ENCODE measurements around the gene SIRPB2.

The SIRPB2 gene

DNA sequence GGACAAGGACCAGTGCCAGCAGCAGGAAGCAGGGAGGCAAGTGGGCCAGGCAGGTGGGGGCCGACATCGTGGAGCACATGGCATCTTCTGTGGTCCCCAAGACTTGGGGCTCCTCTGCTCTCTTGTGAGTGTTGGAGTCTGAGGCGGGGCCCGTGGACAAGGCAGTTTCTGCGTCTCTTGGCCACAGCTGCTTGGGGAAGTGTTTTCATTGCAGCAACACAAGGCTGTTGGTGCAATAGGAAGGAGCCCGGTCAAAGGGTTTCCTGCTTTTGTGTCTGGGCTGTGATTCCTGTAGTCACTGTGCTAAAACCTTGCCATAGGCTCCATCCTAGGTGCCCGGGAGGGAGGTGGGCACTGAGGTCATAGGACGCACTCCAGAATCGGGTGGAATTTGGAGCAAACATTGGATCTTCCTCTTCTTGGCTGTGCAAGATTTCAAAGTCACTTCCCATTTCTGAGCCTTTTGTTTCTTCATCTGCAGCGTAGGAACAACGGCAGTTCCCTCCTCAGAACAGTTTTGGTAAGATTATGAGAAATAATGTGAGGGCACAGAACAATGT lies at the start of gene SIRPB2:
Gene SIRPB2, minus strand, starts transcription at position 140 of the 560 bp plus-strand sequence. Its CDS starts 61 bp downstream, at position 79.
- no peak for DNase-seq

DNA sequence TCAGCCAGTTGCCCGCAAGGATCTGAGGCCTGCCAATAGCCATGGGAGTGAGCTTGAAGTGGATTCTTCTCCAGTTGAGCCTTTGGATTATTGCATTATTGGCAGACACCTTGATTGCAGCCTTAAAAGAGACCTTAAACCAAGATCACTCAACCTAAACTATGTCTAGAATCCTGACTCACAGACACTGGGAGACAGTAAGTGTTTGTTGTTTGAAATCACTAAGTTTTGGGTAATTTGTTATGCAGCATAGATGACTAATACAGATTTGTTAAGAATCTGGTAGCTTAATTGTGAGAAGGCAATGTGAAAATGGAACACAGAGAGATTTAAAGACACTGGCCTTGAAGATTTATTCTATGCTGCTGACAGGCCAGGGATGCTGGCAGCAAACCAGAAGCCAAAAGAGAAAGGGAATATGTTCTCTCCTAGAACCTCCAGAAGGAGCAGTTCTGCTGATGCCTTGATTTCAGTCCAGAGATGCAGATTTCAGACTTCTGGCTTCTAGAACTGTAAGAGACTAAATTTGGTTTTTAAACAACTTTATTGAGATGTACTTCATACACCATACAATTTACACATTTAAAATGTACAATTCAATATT lies 48.7 kb upstream of the SIRPB2 start:
- DNase-seq, result no peak

DNA sequence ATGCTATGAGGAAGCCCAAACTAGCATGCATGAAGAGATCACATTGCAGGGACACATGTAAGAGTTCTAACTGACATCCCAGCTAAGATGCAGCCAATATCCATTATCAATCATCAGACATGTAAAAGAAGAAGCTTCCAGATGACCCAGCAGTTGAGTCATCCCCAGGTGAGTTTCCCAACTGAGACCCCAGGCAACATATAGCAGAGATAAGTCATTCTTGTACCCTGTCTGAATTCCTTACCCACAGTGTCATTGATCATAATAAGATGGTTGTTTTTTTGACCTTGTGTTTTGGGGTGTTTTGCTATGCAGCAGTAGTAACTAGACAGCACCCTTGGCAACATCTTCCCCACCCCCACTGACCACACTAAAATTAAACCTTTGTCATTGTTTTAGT lies 47.4 kb upstream of the SIRPB2 start:
- DNase-seq, result no peak

DNA sequence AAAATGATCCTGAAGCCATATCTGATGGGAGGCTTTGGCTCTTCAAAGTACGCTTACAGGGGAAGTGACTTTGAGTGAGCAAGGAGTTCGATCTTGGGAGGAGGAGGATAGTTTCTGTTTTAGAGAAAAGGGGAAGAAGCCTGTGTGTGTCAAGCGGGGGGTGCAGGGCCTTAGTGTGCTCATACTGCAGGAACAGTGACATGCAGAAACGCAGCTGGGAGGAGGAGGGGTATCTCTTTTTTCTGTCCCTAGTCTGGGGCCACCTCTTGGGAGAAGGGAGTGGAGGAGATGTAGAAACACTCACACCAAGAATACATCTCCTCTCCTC lies 46.5 kb upstream of the SIRPB2 start:
- no peak for DNase-seq

DNA sequence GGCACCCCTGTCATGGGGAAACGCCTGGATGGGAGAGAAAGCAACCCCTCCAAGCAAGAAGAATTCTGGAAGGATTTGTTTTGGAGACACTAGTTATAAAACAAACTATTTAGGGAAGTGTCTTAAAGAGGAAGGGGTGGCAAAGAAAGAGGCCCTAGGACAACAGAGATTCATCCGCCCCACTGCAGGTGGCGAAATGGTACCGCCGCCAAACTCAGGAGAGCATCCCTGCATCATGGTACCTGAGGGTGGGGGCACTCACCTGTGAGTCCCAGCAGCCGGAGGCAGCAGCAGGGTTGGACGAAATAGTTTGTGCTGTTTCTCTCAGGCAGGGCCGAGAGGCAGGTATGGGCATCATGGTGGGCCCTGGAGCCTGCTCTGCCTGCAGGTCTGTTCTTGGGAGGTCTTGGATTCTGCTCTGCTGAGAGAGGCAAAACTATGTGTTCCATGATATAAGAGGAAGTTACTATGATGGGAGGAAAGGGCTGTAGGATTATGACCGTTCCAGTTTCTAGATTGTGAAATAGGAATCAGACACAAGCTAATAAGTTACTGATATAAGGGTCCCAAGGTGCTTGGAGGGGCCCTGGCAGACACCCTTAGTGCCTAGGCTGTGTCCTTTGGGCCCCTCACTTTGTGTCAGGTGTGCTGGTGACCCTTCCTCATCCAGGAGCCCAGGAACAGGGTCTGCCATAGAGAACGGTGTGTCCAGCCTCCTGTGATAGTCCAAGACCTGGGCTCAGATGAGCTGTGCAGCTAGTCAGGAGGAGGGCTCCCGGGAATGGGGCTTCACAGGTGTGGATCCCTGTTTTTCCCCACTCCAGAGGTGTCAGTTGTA lies 45.9 kb upstream of the SIRPB2 start:
- DNase-seq, result no peak

DNA sequence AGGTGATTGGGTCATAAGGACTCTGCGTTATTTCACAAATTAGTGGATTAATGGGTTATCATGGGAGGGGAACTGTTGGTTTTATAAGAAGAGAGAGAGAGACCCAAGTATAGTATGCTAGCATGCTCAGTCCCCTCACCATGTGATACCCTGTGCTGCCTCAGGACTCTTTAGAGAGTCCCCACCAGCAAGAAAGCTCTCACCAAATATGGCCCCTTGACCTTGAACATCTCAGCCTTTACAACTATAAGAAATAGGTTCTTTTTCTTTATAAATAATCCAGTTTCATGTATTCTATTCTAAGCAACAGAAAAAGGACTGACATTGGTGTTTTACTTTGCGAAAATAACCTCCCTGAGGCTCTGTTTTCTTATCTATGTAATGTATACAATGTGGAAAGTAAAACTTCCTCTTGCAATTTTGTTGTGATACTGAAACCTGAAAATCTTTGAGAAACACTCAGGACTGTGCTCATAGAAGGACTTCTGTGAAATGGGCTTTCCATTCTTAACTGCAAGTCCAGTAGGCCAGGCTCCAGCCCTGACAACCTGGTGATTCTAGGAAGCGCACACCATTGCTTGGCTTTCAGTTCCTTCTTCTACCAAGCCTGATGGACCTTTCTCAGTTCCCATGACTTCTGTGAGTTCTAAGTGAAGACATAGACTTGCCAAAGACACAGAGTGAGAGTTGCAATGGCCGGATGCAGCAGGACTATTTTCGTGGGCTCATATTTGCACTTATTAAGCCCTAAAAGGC lies 44.4 kb upstream of the SIRPB2 start:
- DNase-seq, result no peak

DNA sequence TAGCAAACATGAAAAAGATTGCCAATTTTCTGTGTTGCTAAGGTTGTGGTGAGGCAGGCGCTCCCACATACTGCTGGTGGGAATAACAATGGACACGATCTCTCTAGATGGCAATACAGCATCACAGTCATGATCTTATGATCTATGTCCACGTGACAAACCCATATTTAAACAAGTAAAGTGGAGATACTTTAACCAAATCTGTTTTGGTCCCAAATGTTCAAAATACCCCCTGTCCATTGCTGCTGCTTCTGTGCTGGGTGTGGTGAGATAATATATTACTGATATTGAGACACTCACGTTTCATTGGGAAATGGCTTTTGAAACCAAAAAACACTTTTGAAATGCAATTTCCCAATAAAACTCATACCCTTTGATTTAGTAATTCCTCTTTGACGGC lies 43.3 kb upstream of the SIRPB2 start:
- DNase-seq, result no peak

DNA sequence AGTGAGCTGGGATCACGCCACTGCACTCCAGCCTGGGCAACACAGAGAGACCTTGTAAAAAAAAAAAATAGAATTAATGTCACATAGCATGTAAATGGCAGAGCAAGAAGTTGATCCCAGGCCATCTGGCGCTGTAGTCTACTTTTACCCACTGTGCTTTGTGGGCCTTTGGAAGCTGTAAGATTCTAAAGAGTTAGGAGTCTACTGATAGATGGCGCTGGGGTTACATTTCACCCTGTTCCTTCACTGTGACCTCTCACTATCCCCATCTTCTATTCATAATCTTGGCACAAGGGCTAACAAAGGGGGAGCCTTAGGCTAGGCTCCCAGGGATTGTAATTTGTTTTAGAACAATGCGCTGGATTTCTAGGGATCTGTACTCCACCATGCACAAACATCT lies 41.8 kb upstream of the SIRPB2 start:
- no peak for DNase-seq

DNA sequence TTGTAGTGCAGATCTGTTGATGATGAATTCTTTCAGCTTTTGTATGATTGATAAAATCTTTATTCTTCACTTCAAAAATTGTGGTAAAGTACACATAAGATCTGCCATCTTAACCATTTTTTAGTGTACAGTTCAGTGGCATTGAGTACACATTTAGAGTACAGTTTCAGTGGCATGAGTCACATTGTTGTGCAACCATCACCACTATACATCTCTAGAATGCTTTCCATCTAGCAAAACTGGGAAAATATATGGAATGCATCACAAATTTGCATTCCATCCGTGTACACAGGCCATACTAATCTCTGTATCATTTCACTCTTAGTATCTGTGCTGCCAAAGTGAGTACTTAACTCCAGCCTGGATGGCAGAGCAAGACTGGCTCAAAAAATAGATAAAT lies 37.6 kb upstream of the SIRPB2 start:
- DNase-seq, result no peak

DNA sequence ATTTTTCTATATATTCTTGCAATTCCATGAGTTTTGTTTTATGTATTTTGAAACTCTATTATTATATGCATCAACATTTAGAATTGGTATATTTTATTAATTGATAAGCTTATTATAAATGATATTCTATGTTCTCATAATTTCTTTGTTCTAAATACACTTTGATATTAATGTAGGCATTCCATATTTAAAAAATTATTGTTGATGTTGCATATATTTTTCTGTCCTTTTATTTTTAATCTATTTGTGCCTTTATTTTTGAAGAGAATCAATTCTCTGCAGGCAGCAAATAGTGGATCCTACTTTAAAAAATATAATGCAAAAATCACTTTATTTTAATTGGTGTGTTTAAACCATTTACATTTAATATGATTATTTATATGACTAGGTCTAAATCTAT lies 36.7 kb upstream of the SIRPB2 start:
- DNase-seq, result no peak

DNA sequence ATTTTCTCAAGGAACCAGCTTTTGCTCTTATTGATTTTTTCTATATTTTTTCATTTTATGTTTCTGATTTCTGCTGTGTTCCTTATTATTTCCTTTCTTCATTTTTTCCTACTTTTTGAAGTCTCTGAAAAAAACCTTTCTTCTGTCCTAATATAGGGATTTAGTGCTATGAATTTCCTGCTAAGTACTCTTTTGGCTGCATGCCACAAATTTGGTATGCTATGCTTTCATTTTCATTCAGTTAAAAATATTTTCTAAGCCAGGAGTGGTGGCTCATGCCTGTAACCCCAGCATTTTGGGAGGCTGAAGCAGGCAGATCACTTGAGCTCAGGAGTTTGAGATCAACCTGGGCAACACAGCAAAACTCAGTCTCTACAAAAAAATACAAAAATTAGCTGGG lies 35.7 kb upstream of the SIRPB2 start:
- no peak for DNase-seq

DNA sequence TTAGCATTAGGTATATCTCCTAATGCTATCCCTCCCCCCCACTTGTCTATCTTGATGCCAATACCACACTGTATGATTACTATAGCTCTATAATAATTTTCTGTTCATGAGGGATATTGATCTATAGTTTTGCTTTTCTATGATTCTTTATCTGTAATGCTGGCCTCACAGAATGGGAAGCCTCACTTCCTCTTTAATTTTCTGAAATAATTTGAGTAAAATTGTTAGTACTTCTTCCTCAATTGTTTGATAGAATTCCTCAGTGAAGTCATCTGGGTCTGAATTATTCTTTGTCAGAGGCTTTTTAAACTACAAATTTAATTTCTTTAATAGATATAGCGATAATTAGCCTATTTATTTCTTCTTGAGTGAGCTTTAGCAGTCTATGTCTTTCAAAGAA lies 35.1 kb upstream of the SIRPB2 start:
- no peak for DNase-seq

DNA sequence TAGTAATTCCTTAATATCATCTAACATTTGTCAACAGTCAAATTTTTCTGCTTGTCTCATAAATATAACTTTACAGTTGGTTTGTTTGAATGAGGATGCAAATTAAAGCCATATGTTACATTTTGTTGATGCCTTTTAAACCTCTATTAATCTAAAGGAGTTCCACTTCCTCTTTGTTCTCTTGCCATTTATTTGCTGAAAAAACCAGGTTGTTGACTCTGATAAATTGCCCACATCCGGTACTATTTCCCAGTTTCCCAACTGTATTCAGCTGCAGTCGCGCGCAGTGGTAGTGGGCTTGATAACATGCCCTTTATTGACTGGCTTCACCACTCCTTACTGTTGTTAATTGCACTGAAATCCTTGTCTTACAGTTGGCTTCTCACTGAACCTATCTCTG lies 32.8 kb upstream of the SIRPB2 start:
- no peak for DNase-seq

DNA sequence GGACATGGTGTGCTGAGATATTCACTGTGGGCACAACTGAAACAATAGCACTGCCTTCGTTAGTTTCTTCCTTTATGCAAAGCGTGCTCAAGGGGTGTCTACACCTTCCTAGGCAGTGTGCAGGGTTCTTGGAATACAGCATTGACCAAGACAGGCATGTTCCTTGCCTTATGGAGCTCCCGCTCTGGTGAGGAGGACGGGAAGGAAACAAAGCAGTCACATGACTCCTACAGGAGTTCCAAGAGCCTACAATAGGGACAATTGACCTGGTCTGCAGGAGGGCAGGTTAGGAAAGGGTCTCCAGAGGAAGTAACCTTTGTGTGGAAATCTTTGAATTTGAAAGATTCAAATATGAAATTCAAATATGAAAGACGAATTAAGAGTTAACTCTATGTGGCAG lies 25.8 kb upstream of the SIRPB2 start:
- no peak for DNase-seq

DNA sequence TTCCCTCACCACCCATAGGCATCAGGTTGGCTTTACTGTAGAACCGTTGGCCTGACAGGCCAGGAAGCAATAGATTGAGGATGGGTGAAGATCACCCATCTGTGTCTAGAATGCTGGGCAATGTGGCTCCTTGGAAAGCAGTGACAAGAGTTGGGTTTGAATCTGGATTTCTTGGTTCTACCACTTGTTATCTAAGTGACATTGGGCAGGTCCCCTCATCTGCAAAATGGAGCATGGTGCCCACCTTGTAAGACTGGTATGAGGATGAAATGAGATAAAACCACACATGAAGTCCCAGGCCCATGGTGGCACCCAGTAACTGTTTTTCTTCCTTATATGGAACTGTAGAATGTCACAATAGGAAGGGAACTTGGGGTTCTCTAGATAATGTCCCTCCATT lies 22.6 kb upstream of the SIRPB2 start:
- no peak for DNase-seq

DNA sequence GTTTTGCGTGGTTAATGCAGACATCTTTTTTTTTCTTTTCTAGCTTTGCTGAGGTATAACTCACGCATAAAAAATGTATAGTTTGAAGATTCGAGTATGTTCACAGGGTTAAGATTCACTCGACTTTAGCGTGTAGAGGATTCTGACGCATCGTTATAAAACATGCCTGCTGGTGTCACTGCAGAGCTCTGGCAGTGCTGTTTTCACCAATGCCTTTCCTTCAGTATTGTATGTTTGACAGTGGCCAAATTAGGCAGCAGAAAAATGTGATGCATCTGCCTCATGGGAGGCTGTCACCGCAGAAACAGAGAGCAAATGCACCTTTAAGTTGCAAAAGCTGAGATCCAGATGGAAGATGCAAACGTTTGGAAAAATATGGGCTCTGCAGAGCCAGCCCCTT lies 18.0 kb upstream of the SIRPB2 start:
- no peak for DNase-seq

DNA sequence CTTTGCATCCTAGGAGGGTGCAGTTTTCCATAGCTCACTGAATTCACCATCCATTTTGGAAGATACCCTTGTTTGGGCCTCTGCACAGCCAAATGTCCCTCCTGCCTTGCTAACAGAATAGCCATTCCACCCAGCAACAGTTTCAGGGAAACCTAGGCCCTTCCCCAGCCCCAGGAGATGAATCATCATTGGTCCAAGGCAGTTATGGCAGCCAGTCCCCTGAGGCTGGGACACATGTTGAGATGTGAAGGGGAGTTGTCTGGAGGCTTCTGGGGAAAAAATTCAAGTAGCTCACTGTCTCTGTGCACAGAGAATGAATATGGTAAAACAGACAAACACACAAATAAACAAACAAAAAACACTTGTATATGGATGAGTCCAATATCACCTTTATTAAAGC lies 17.4 kb upstream of the SIRPB2 start:
- DNase-seq, result no peak

DNA sequence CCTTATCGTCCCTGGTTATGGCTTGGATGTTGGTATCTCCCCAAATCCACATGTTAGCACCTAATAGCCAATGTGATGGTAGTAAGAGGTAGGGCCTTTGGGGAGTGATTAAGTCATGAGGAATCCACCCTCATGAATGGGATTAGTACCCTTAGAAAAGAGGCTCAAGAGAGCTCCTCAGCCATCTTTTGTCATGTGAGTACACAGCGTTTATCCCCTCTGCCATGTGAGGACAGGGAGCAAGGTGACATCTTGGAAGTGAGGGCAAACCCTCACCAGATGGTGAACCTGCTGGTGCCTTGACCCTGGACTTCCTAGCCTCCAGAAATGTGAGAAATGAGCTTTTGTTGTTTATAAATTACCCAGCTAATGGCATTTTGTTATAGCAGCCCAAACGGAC lies 16.1 kb upstream of the SIRPB2 start:
- DNase-seq, result no peak

DNA sequence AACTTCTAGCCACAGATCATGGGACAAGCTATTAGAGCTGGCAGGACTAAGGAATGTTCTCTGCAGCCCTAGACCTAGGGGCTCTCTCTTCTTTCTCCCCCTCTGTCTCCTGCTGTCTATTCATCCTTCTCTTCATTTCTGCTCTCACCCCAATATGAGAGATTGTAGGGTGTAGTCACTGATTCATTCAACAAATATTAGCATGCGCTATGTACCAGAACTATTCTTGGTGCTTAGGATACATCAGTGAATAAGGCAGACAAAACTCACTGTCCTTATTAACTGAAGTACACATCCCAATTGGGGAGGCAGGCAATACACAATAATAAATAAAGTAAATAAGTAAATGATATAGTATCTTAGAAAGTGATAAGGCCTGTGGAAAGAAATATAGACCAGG lies 14.7 kb upstream of the SIRPB2 start:
- DNase-seq, result no peak

DNA sequence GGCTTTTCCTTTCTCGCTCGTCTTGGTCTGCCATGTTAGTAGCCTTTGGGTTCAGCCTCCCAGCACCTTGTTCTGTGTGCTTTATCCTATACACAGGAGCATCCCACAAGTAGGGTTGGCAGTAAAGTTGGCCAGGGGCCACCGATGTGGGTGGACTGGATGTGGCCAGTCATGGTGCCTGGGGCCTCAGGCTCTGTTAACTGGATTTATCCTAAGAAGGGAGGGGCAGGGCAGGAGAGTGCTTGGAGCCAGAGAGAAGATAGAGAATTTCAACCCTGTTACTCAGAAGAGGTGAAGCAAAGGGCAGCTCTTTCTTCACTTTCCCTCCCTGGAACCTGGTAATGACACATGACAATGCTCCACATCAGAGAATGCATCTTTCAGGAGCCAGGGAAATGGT lies 14.1 kb upstream of the SIRPB2 start:
- no peak for DNase-seq

DNA sequence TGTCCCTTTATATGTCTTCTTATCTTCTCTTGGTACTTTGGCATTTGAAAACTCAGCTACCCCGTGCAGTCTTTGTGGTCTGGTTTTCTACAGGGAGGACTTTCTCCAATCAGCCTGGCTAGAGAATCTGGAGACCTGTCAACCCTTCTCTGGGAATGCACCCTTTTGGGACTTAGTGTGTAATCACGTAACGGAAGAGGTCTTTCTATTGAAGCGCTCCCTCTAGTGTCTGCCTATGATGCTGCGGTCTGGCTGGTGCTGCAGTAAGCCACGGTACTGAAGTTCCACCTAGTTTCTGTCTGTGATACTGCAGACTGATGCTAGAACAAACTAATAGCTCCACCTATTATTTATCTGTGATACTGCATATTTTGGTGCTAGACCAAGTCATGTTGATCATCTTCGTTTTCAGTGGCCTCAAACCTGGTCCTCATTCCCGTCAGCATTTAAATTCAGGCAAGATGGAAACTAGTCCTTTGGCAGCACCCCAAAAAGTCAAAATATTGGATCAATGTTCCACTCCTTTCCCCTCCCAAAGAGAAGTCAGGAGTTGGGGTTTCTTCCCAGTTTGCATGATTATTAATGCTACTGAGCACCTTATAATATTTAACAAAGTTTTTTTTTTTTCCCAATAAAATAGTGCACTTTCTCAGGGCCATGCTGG lies 12.5 kb upstream of the SIRPB2 start:
- peak; percentile 82 for DNase-seq

DNA sequence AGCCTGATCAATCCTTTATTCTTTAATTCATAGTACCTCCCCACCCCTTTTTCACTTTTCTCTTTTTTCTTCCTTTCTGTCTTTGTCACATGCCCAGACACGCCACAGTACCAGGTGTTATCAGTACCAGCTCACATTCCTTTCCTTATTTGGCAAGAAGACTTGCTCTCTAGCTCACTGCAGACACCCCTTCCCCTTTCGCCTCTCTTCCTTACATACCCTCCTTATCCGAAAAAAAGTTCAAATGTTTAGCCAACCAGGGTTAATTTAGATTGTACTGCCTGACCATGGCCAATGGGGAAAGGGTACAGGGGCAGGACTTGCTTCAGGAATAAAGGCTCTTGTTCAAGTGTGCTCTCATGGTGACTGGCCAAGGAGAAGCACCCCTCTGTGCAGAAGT lies 9.3 kb upstream of the SIRPB2 start:
- DNase-seq, result no peak
